B cell (primary cell): ENCODE data around the gene PPIH. TPM values are rescaled to one million over a fixed set of nuclear protein-coding genes. Genes with fewer than 3 reads are reported as not detected.

Experiments used
- ATAC-seq: fragments of 200-7000 bp; cut with Tn5 transposase; one replicate; pipeline ENCODE4 v1.10.0; 2021; ENCODE audit warnings: low read depth, mild to moderate bottlenecking, moderate number of reproducible peaks, moderate library complexity
- CTCF ChIA-PET: fragments of 350-600 bp; sonication (Branson Sonifier 250); formaldehyde crosslinking; loops from one replicate; lab custom pipeline; 2021; ENCODE audit warnings: antibody characterized with exemption, inconsistent platforms; lab: Charles Lee
- POLR2A ChIA-PET: fragments of 350-600 bp; sonication (Branson Sonifier 250); formaldehyde crosslinking; loops from one replicate; lab custom pipeline; 2021; ENCODE audit warnings: antibody characterized with exemption; lab: Charles Lee
- DNase-seq: peaks from one replicate; pipeline ENCODE4 v3.0.0; 2013
- H2AFZ ChIP-seq: 2 replicates; pipeline ENCODE4 v1.6.1; 2012; ENCODE audit warnings: mild to moderate bottlenecking, low read depth, low read length; ENCODE audit not compliant: insufficient read depth, poor library complexity, severe bottlenecking
- H3K27ac ChIP-seq, 2 donors: 1 replicate in 1 of 2; 2 replicates in 1 of 2; pipeline ENCODE4 v1.5.1; 2012 to 2013; ENCODE audit warnings: low read length in 2 of 2, mild to moderate bottlenecking in 2 of 2, moderate library complexity in 1 of 2
- H3K27me3 ChIP-seq, 4 experiments: fragments of 200-600 bp in 1 of 4; sonication (generic) in 1 of 4; replicated peaks in 1 of 4; 1 replicate in 2 of 4; 2 replicates in 2 of 4; pipeline versions ENCODE4 v1.6.1 to v1.7.0; 2013 to 2016; ENCODE audit warnings: low read length in 3 of 4, mild to moderate bottlenecking in 2 of 4, mixed read lengths in 1 of 4, moderate library complexity in 1 of 4; ENCODE audit not compliant: insufficient read depth in 4 of 4, control insufficient read depth in 3 of 4; ENCODE audit errors: control extremely low read depth in 1 of 4
- H3K36me3 ChIP-seq, 2 experiments: replicated peaks in 1 of 2; 1 replicate in 1 of 2; 2 replicates in 1 of 2; pipeline versions ENCODE4 v1.6.1 to v1.7.1; 2013; ENCODE audit warnings: low read length in 1 of 2; ENCODE audit not compliant: insufficient read depth in 2 of 2, control insufficient read depth in 1 of 2; ENCODE audit errors: control extremely low read depth in 1 of 2, extremely low read depth in 1 of 2
- H3K4me1 ChIP-seq, 2 donors: fragments of 200-600 bp in 1 of 2; sonication (generic) in 1 of 2; 1 replicate in 1 of 2; 2 replicates in 1 of 2; pipeline versions ENCODE4 v1.5.1 to v1.6.1; 2013 to 2017; ENCODE audit warnings: low read length in 2 of 2; ENCODE audit not compliant: control insufficient read depth in 2 of 2, insufficient read depth in 2 of 2
- H3K4me2 ChIP-seq: replicated peaks from 2 replicates; pipeline ENCODE3; 2012; ENCODE audit warnings: mild to moderate bottlenecking, low read depth, low read length; ENCODE audit not compliant: poor library complexity, severe bottlenecking
- H3K4me3 ChIP-seq, 5 experiments: fragments of 200-600 bp in 1 of 5; sonication (generic) in 1 of 5; 1 replicate in 3 of 5; 2 replicates in 2 of 5; pipeline versions ENCODE4 v1.5.1 to v1.7.0; 2011 to 2016; ENCODE audit warnings: low read length in 4 of 5, mild to moderate bottlenecking in 4 of 5, low read depth in 2 of 5, control low read depth in 1 of 5, moderate library complexity in 1 of 5; ENCODE audit not compliant: insufficient read depth in 1 of 5; ENCODE audit errors: control extremely low read depth in 1 of 5, extremely low read depth in 1 of 5
- H3K79me2 ChIP-seq: fragments of 200-600 bp; sonication (generic); one replicate; pipeline ENCODE4 v1.6.0; 2016; ENCODE audit warnings: low read length; ENCODE audit not compliant: control insufficient read depth, insufficient read depth
- H3K9ac ChIP-seq: fragments of 200-600 bp; sonication (generic); 2 replicates; pipeline ENCODE4 v1.6.1; 2017; ENCODE audit warnings: mild to moderate bottlenecking, low read length, moderate library complexity
- H3K9me3 ChIP-seq, 3 donors: one replicate each; pipeline versions ENCODE4 v1.6.1 to v1.7.1; 2013; ENCODE audit warnings: low read length in 2 of 3; ENCODE audit not compliant: control insufficient read depth in 2 of 3, insufficient read depth in 1 of 3; ENCODE audit errors: control extremely low read depth in 1 of 3
- H4K20me1 ChIP-seq: 2 replicates; pipeline ENCODE4 v1.6.0; 2012; ENCODE audit warnings: mild to moderate bottlenecking, low read length; ENCODE audit not compliant: insufficient read depth, control insufficient read depth, poor library complexity, severe bottlenecking
- H3K27ac Mint-ChIP-seq: one replicate; pipeline ENCODE4 v1.8.0; 2021; ENCODE audit warnings: mixed read lengths
- H3K27me3 Mint-ChIP-seq: one replicate; pipeline ENCODE4 v1.8.0; 2021; ENCODE audit warnings: mixed read lengths
- H3K4me1 Mint-ChIP-seq: one replicate; pipeline ENCODE4 v1.8.0; 2021; ENCODE audit warnings: mixed read lengths
- H3K4me3 Mint-ChIP-seq: one replicate; pipeline ENCODE4 v1.8.0; 2021; ENCODE audit warnings: mixed read lengths
- H3K9me3 Mint-ChIP-seq: one replicate; pipeline ENCODE4 v1.8.0; 2022; ENCODE audit warnings: mixed read lengths; ENCODE audit not compliant: insufficient read depth
- CTCF ChIP-seq: fragments of 200-600 bp; IDR thresholded peaks from one replicate; pipeline ENCODE4 v1.8.0; 2022; ENCODE audit warnings: antibody characterized with exemption, mild to moderate bottlenecking
- EZH2 ChIP-seq: IDR thresholded peaks from 2 replicates; pipeline ENCODE4 v1.6.1; 2012; ENCODE audit warnings: borderline replicate concordance, low read depth, mild to moderate bottlenecking, moderate library complexity, low read length; ENCODE audit not compliant: insufficient read depth, poor library complexity, severe bottlenecking
- WGBS: methylation state at CpG from one replicate; pipeline ENCODE4 v1.1.5; 2013; ENCODE audit warnings: missing lambda C conversion rate; ENCODE audit not compliant: insufficient coverage; 5-methylcytosine and 5-hydroxymethylcytosine counted together
- intact Hi-C: fragments of 100-400 bp; cut with micrococcal nuclease; formaldehyde crosslinking; loops from one replicate; pipeline ENCODE4 v1.10.0; 2022
- polyA plus RNA-seq: library from polyadenylated mRNA; depleted of rRNA; stranded (reverse); fragments of >200 nt; gene quantifications from 2 replicates; pipeline ENCODE4 v1.2.3, GENCODE V29; 2012
- total RNA-seq, 2 donors: library from RNA; stranded (reverse); fragments of 120-200 nt in 1 of 2; gene quantifications; 1 replicate in 1 of 2; 2 replicates in 1 of 2; pipeline versions ENCODE4 v1.2.3 to v1.2.4, GENCODE V29; 2013 to 2022

Gene PPIH
- total and polyA plus RNA-seq, 2 donors (not counting 1 experiment from before 2014, with no cell fraction given): 42.4 to 50.3 TPM

GRCh38 chr1:42674214-42674613 lies 16.0 kb downstream of the PPIH start:
- H3K27ac ChIP-seq: no peak overlapping the region
- no peaks in the 10 kb centered on the region for H3K9me3 ChIP-seq
- no peak for ATAC-seq
- no peaks in the 10 kb centered on the region for H4K20me1 ChIP-seq
- Mint-ChIP-seq H3K4me1 (no peaks in the 10 kb centered on the region), H3K9me3 (no peaks in the 10 kb centered on the region), H3K27me3 (no peaks in the 10 kb centered on the region), H3K4me3 (no peak overlapping the region), H3K27ac (no peak overlapping the region)
- no peak for DNase-seq
- H3K79me2 ChIP-seq: no peaks in the 10 kb centered on the region
- no peak overlapping the region for H3K9ac ChIP-seq
- H3K4me1 ChIP-seq: no peaks in the 10 kb centered on the region
- H3K27me3 ChIP-seq: no peaks in the 10 kb centered on the region
- TF ChIP-seq CTCF (no peak), EZH2 (no peak)
- POLR2A ChIA-PET: no interaction called here
- H2AFZ ChIP-seq: no peak overlapping the region
- no peak overlapping the region for H3K4me3 ChIP-seq
- intact Hi-C loops: no loop called here
- CTCF ChIA-PET: no interaction called here
- H3K4me2 ChIP-seq: no peak overlapping the region
- H3K36me3 ChIP-seq: peaks cover 0 to 24% of the 10 kb centered on the region in 2 experiments

DNA sequence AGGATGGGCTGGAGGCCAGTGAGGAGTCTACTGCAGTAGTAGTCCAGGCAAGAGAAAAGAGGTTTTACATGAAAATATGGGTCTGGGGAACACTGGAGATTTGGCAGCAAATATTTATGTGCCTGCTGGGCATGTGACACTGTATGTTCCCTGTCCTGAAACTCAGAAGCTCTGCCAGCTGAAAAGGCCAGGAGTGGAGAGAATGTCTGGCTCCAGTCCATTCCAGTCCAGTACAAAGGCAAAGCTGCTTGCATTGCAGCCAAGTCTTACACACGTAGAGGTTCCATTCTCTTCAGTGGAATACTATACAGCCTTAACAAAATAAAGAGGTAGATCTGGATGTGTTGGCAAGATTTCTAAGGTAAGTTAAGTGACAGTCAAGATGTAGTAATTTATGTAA lies 16.5 kb downstream of the PPIH start:
- no peaks in the 10 kb centered on the region for H3K9me3 Mint-ChIP-seq
- CTCF ChIA-PET: no interaction called here
- Histone ChIP-seq H3K27ac (no peak overlapping the region), H3K9me3 (no peaks in the 10 kb centered on the region), H3K36me3 (peaks cover 0 to 24% of the 10 kb centered on the region in 2 experiments), H3K4me3 (no peak overlapping the region), H3K79me2 (no peaks in the 10 kb centered on the region), H2AFZ (no peak overlapping the region), H3K27me3 (no peaks in the 10 kb centered on the region), H3K4me1 (no peaks in the 10 kb centered on the region), H4K20me1 (no peaks in the 10 kb centered on the region), H3K4me2 (no peak overlapping the region), H3K9ac (no peak overlapping the region)
- no peaks in the 10 kb centered on the region for H3K27me3 Mint-ChIP-seq
- H3K4me3 Mint-ChIP-seq: no peak overlapping the region
- DNase-seq (no peak), ATAC-seq (no peak)
- WGBS: no CpG with 5 or more reads among the region's 1 CpG
- H3K4me1 Mint-ChIP-seq: no peaks in the 10 kb centered on the region
- POLR2A ChIA-PET: no interaction called here
- no peak overlapping the region for H3K27ac Mint-ChIP-seq
- TF ChIP-seq CTCF (no peak), EZH2 (no peak)
- intact Hi-C loops: no loop called here
